Mucosa of descending colon (tissue), 3 donors: ENCODE data around the gene NUDT8. TPM values are rescaled to one million over a fixed set of nuclear protein-coding genes. Genes with fewer than 3 reads are reported as not detected.

ENCODE experiments used
- ATAC-seq: fragments of 200-7000 bp; cut with Tn5 transposase; one replicate; pipeline ENCODE4 v1.9.1; 2020; ENCODE audit warnings: mild to moderate bottlenecking, moderate library complexity
- DNase-seq, 3 donors: peaks; one replicate each; pipeline ENCODE4 v3.0.0-alpha.2; 2020
- H3K36me3 ChIP-seq: fragments of 200-600 bp; one replicate; pipeline ENCODE4 v1.8.0; 2021; ENCODE audit warnings: low read depth, mild to moderate bottlenecking
- H3K4me1 ChIP-seq: fragments of 200-600 bp; one replicate; pipeline ENCODE4 v1.8.0; 2021; ENCODE audit warnings: low read depth, mild to moderate bottlenecking
- H3K4me3 ChIP-seq: fragments of 200-600 bp; one replicate; pipeline ENCODE4 v1.8.0; 2021; ENCODE audit warnings: mild to moderate bottlenecking
- H3K9me3 ChIP-seq: fragments of 200-600 bp; one replicate; pipeline ENCODE4 v1.8.0; 2021; ENCODE audit warnings: mild to moderate bottlenecking
- intact Hi-C, 2 donors: fragments of 100-400 bp; cut with DNase I in 1 of 2; cut with micrococcal nuclease in 1 of 2; formaldehyde crosslinking; loops; one replicate each; pipeline versions ENCODE4 v1.11.0 to v1.11.1; 2022; cut with DNase I, micrococcal nuclease
- long read RNA-seq, 2 donors: library from polyadenylated mRNA; unstranded; transcript quantifications; one replicate each; pipeline ENCODE4 v2.0.0, GENCODE V29; 2019 to 2021
- total RNA-seq, 3 donors: library from RNA; stranded (reverse); fragmentation: NEBNext Ultra II Directional in 2 of 3; extraction: Animal tissue kit (Norgen Biotek cat#: 25700) in 2 of 3; gene quantifications; one replicate each; pipeline versions ENCODE4 v1.2.1 to v1.2.4, GENCODE V29; 2021 to 2023
- TF ChIP-seq, protein P1 (sequence below): fragments of 200-600 bp; IDR thresholded peaks from one replicate; pipeline ENCODE4 v1.8.0; 2022; ENCODE audit warnings: antibody characterized with exemption, mild to moderate bottlenecking
- donor health status: DM: no; HTN: no; CAD: no; lungs with moderate emphysema.
- donor health status: DM: no; HTN: no; CAD: no.
- donor health status: DM: no; HTN: yes; CAD: no.

The NUDT8 gene
- total RNA-seq: 10 to 100 TPM; 17.3 to 34.6 (median 23.1) TPM
- long read RNA-seq, donor 1, transcript NUDT8-202 (4 exons, 728 nt): major isoform, 7 of 10 reads
- long read RNA-seq, donor 1, partial matches to known transcripts: 0 of 10 reads
- long read RNA-seq, donor 1, other reads (novel, unspliced or antisense): 0 of 10 reads
- long read RNA-seq, donor 2, transcript NUDT8-202 (4 exons, 728 nt): major isoform, 31 of 41 reads
- long read RNA-seq, donor 2, partial matches to known transcripts: 1 of 41 reads
- long read RNA-seq, donor 2, other reads (novel, unspliced or antisense): 5 of 41 reads

GRCh38 chr11:67629386-67630227 lies at the start of gene NUDT8:
NUDT8 (minus strand) TSS chr11:67629937; CDS start chr11:67629911, 26 bp downstream.
- intact Hi-C loops: no loop called here
- DNase-seq (peak; percentile 90 to 94 (median 92)), ATAC-seq (peak; percentile 66)
- Histone ChIP-seq H3K4me1 (peaks cover 27% of the 10 kb centered on the region), H3K4me3 (peak within 1 kb of the TSS; percentile 40), H3K9me3 (no peaks in the 10 kb centered on the region), H3K36me3 (no peaks in the 10 kb centered on the region)
- TF ChIP-seq, protein P1, sequence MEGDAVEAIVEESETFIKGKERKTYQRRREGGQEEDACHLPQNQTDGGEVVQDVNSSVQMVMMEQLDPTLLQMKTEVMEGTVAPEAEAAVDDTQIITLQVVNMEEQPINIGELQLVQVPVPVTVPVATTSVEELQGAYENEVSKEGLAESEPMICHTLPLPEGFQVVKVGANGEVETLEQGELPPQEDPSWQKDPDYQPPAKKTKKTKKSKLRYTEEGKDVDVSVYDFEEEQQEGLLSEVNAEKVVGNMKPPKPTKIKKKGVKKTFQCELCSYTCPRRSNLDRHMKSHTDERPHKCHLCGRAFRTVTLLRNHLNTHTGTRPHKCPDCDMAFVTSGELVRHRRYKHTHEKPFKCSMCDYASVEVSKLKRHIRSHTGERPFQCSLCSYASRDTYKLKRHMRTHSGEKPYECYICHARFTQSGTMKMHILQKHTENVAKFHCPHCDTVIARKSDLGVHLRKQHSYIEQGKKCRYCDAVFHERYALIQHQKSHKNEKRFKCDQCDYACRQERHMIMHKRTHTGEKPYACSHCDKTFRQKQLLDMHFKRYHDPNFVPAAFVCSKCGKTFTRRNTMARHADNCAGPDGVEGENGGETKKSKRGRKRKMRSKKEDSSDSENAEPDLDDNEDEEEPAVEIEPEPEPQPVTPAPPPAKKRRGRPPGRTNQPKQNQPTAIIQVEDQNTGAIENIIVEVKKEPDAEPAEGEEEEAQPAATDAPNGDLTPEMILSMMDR: peak; percentile 2

DNA sequence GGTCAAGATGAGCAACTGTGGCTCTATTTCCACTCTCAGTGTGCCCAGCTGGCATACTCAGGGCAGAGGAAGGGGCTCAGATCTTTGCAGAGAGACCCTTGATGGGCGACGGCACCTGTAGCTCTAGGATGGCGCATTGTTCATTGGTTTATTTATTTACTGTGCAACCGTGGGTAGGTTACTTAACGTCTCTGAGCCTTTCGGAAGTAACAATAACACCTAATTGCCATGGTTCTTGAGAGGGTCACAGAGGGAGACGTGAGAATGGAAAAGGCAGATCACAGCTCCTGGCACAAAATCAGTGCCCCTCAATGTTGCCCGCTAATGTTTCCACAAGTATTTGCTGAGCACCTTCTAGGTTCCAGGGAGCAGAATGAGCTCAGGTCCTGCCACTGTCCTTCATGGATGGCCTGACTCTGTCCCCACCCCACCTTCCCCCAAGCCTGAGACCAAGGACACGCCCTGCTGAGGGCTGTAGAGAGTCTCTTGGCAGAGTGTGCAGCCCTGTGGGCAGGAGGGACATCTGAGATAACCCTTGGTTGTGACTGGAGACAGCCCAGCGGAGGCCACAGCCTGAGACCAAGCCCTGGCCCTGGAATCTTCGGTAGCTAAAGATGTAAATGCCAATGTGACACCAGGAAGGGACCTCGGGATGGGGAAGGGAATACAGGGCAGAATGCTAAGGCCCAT lies 45.5 kb upstream of the NUDT8 start:
- TF ChIP-seq, protein P1: no peak
- peak in 2 of 3 donors; percentile 36 for DNase-seq
- Histone ChIP-seq H3K4me1 (peaks cover 12% of the 10 kb centered on the region), H3K4me3 (no peak overlapping the region), H3K36me3 (no peaks in the 10 kb centered on the region), H3K9me3 (no peaks in the 10 kb centered on the region)
- ATAC-seq: peak; percentile 46
- intact Hi-C loops: no loop called here

DNA sequence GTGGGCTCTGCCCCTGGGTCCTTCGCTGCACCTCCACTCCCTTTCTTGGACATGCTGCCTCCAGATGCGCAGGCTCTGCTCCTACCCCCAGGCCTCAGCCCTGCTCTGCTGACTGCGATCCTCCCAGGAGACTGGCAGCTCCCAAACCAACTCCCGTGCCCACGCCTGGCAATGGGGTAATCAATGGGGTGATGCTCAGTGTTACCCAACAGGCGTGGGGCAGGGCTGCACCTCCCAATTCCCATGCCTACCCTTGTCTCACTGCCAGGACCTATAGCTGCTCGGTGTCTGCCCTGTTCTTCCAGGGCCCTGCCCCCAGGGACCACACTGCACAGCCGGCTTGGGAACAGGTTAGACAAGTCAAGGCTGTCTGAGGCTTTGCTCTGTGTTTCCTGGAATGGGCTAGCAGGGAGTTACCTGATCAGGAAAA lies 44.7 kb upstream of the NUDT8 start, which contains the start of gene ALDH3B2:
Gene ALDH3B2 (minus strand): TSS at position 182 of the 430 bp plus-strand sequence. CDS start 7,688 bp downstream, outside the sequence.
- TF ChIP-seq, protein P1: no peak
- H3K4me1 ChIP-seq: peaks cover 12% of the 10 kb centered on the region
- ATAC-seq (peak; percentile 99), DNase-seq (peak; percentile 80 to 84 (median 82))
- intact Hi-C loops: no loop called here
- no peak within 1 kb of the TSS for H3K4me3 ChIP-seq
- H3K9me3 ChIP-seq: no peaks in the 10 kb centered on the region
- no peaks in the 10 kb centered on the region for H3K36me3 ChIP-seq

DNA sequence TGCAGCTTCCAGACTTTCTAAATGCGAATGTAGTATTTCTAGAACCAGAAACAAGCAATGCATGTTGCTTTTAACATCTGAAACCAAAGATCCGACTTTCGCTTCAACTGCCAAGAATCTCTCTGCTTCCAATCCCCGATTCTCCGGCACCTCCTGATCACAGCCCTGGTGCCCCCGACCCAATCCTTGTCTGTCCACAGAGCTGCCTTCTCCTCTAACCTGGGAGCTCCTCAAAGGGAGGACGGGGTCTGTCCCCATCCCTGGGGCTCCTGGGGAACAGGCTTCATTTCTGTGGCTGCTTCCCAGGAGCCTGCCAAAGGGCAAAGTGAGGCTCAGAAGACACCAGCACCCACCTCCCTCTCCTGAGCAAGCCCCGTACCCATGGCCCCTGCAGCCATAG lies 44.2 kb upstream of the NUDT8 start:
- ATAC-seq (no peak), DNase-seq (no peak)
- intact Hi-C loops: no loop called here
- Histone ChIP-seq H3K4me3 (no peak overlapping the region), H3K9me3 (no peaks in the 10 kb centered on the region), H3K4me1 (peaks cover 12% of the 10 kb centered on the region), H3K36me3 (no peaks in the 10 kb centered on the region)
- TF ChIP-seq, protein P1: no peak

DNA sequence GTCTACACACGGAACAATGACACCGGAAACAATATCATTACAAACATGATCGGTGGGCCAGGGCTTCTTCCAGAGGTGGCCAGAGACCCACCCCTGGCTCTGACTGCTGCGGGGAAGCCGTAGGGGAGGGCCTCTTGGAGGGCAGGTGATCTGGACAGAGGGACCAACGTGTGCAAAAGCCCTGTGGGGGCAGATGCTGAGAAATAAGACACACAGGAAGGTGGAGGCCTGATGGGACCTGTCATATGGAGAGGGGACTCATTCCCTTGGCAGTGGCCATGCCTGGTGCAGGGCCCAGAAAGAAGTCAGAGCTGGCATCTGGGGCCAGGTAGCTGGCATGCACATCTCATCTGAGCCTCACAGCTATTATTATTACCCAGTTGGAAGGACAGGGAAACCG lies 43.6 kb upstream of the NUDT8 start:
- H3K36me3 ChIP-seq: no peaks in the 10 kb centered on the region
- TF ChIP-seq, protein P1: no peak
- ATAC-seq (no peak), DNase-seq (no peak)
- H3K4me1 ChIP-seq: peaks cover 12% of the 10 kb centered on the region
- no peak overlapping the region for H3K4me3 ChIP-seq
- intact Hi-C loops: no loop called here
- no peaks in the 10 kb centered on the region for H3K9me3 ChIP-seq
